ENCODE data around the gene TMEM179B. TPM values are rescaled to one million over a fixed set of nuclear protein-coding genes. Genes with fewer than 3 reads are reported as not detected.

The TMEM179B gene
- total RNA-seq, 6 experiments from 2014 or later, result 47.2 to 66.3 (median 52.7) TPM

GRCh38 chr11:62804310-62805075 is 17.3 kb downstream of the TMEM179B start:
- H3K4me1 Mint-ChIP-seq (ENCODE audit: low read depth), result peaks cover 39% of the 10 kb centered on the region
- no peak for TF ChIP-seq CTCF (IDR thresholded peaks at IDR 0.05)
- H3K36me3 Mint-ChIP-seq (ENCODE audit: low read depth), result peaks cover 17% of the 10 kb centered on the region
- peak overlapping the region; percentile 98 for H3K27ac Mint-ChIP-seq
- H3K4me3 Mint-ChIP-seq, result peak overlapping the region; percentile 99
- peaks cover 4% of the 10 kb centered on the region; the same call in 1 of the 2 replicates for H3K9me3 Mint-ChIP-seq
- DNase-seq, result peak; percentile 34
- H3K27me3 Mint-ChIP-seq (ENCODE audit: insufficient read depth), result peaks cover 13% of the 10 kb centered on the region

GRCh38 chr11:62805076-62805892 is 18.1 kb downstream of the TMEM179B start, which contains the start of gene NXF1:
Gene NXF1 (minus strand): TSS chr11:62805440. CDS start chr11:62805356, 84 bp downstream.
- Mint-ChIP-seq H3K27ac (peak within 1 kb of the TSS; percentile 98), H3K4me3 (peak within 1 kb of the TSS; percentile 99), H3K36me3 (ENCODE audit: low read depth) (peaks cover 17% of the 10 kb centered on the region), H3K9me3 (peaks cover 4% of the 10 kb centered on the region; the same call in 1 of the 2 replicates), H3K27me3 (ENCODE audit: insufficient read depth) (peaks cover 13% of the 10 kb centered on the region), H3K4me1 (ENCODE audit: low read depth) (peaks cover 39% of the 10 kb centered on the region)
- TF ChIP-seq CTCF (IDR thresholded peaks at IDR 0.05), result peak; percentile 44
- DNase-seq, result peak; percentile 94

- H3K9me3 Mint-ChIP-seq, result peaks cover 4% of the 10 kb centered on the region; the same call in 1 of the 2 replicates
- peak overlapping the region; percentile 98 for H3K27ac Mint-ChIP-seq
- H3K4me1 Mint-ChIP-seq (ENCODE audit: low read depth), result peaks cover 39% of the 10 kb centered on the region
- H3K36me3 Mint-ChIP-seq (ENCODE audit: low read depth), result peaks cover 14% of the 10 kb centered on the region
- no peak; the same call in 1 of the 2 replicates for TF ChIP-seq CTCF (IDR thresholded peaks at IDR 0.05)
- H3K4me3 Mint-ChIP-seq, result peak overlapping the region; percentile 99
- H3K27me3 Mint-ChIP-seq (ENCODE audit: insufficient read depth), result peaks cover 13% of the 10 kb centered on the region
- DNase-seq, result no peak
These were observed 18.8 kb downstream of the TMEM179B start for GRCh38 chr11:62805961-62806441.

GRCh38 chr11:62806611-62807121 is 19.5 kb downstream of the TMEM179B start:
- peaks cover 39% of the 10 kb centered on the region for H3K4me1 Mint-ChIP-seq (ENCODE audit: low read depth)
- peak; percentile 22 for DNase-seq
- peaks cover 10% of the 10 kb centered on the region for H3K36me3 Mint-ChIP-seq (ENCODE audit: low read depth)
- H3K9me3 Mint-ChIP-seq, result peaks cover 4% of the 10 kb centered on the region; the same call in 1 of the 2 replicates
- peaks cover 13% of the 10 kb centered on the region for H3K27me3 Mint-ChIP-seq (ENCODE audit: insufficient read depth)
- no peak for TF ChIP-seq CTCF (IDR thresholded peaks at IDR 0.05)
- peak overlapping the region; percentile 99 for H3K4me3 Mint-ChIP-seq
- H3K27ac Mint-ChIP-seq, result peak overlapping the region; percentile 98

- H3K4me3 Mint-ChIP-seq, result no peak overlapping the region
- 0 out of 2 replicates have a peak overlapping the region, but pooled peaks have one; percentile 4 for H3K27ac Mint-ChIP-seq
- TF ChIP-seq CTCF (IDR thresholded peaks at IDR 0.05), result no peak
- DNase-seq, result no peak
- no peaks in the 10 kb centered on the region for H3K27me3 Mint-ChIP-seq (ENCODE audit: insufficient read depth)
- H3K36me3 Mint-ChIP-seq (ENCODE audit: low read depth), result no peaks in the 10 kb centered on the region
- no peaks in the 10 kb centered on the region for H3K9me3 Mint-ChIP-seq
- peaks cover 26% of the 10 kb centered on the region for H3K4me1 Mint-ChIP-seq (ENCODE audit: low read depth)
These were observed 23.5 kb downstream of the TMEM179B start for GRCh38 chr11:62810748-62811147.
